Measurements from ENCODE around the gene IFTAP. TPM values are rescaled to one million over a fixed set of nuclear protein-coding genes. Genes with fewer than 3 reads are reported as not detected.

Gene IFTAP
- total RNA-seq, 2 donors from 2014 or later, result 8.0 to 10.7 TPM

- H3K9ac ChIP-seq (ENCODE audit: low read depth in 2 of 2, low read length in 2 of 2), result no peak overlapping the region
- H3K36me3 ChIP-seq, result no peaks in the 10 kb centered on the region
- no peaks in the 10 kb centered on the region for H3K4me1 ChIP-seq
- TF ChIP-seq, protein P1, sequence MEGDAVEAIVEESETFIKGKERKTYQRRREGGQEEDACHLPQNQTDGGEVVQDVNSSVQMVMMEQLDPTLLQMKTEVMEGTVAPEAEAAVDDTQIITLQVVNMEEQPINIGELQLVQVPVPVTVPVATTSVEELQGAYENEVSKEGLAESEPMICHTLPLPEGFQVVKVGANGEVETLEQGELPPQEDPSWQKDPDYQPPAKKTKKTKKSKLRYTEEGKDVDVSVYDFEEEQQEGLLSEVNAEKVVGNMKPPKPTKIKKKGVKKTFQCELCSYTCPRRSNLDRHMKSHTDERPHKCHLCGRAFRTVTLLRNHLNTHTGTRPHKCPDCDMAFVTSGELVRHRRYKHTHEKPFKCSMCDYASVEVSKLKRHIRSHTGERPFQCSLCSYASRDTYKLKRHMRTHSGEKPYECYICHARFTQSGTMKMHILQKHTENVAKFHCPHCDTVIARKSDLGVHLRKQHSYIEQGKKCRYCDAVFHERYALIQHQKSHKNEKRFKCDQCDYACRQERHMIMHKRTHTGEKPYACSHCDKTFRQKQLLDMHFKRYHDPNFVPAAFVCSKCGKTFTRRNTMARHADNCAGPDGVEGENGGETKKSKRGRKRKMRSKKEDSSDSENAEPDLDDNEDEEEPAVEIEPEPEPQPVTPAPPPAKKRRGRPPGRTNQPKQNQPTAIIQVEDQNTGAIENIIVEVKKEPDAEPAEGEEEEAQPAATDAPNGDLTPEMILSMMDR (IDR thresholded peaks at IDR 0.05), result no peak
- H3K4me3 ChIP-seq, result no peak overlapping the region
- no peak overlapping the region for H3K27ac ChIP-seq
- H3K27me3 ChIP-seq, result no peaks in the 10 kb centered on the region
- intact Hi-C loops (cut with DNase I), result no loop called here
- H3K9me3 ChIP-seq, result no peaks in the 10 kb centered on the region
- no peak for DNase-seq
These were observed 7.8 kb upstream of the IFTAP start for GRCh38 chr11:36586543-36586942.

DNA sequence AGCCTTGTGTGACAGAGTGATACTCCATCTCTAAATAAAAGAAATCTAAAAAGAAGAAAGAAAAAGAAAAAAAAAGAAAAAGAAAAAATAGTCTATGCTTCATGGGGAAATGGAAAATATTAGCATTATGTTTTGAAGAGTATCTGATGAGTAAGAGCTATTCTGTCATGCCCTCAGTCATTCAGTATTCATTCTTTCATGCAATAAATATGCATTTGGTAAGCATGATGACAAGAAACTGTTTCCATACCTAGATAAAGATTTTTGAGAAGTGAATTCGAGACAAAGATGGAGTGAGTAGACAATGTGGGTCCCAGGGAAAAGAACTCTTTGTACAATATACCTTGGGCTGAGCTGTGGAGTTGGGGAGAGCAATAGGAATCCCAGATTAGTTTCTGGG, 6.2 kb upstream of the IFTAP start:
- Histone ChIP-seq H3K4me1 (no peaks in the 10 kb centered on the region), H3K27me3 (no peaks in the 10 kb centered on the region), H3K9me3 (no peaks in the 10 kb centered on the region), H3K4me3 (no peak overlapping the region), H3K27ac (no peak overlapping the region), H3K36me3 (no peaks in the 10 kb centered on the region), H3K9ac (ENCODE audit: low read depth in 2 of 2, low read length in 2 of 2) (no peak overlapping the region)
- intact Hi-C loops (cut with DNase I), result no loop called here
- TF ChIP-seq, protein P1 (IDR thresholded peaks at IDR 0.05), result no peak
- DNase-seq, result no peak

GRCh38 chr11:36590513-36590912, 3.8 kb upstream of the IFTAP start:
- Histone ChIP-seq H3K4me1 (no peaks in the 10 kb centered on the region), H3K36me3 (no peaks in the 10 kb centered on the region), H3K27me3 (no peaks in the 10 kb centered on the region), H3K9ac (ENCODE audit: low read depth in 2 of 2, low read length in 2 of 2) (no peak overlapping the region), H3K27ac (no peak overlapping the region), H3K4me3 (no peak overlapping the region), H3K9me3 (no peaks in the 10 kb centered on the region)
- no peak for DNase-seq
- intact Hi-C loops (cut with DNase I), result no loop called here
- TF ChIP-seq, protein P1 (IDR thresholded peaks at IDR 0.05), result no peak

- no peaks in the 10 kb centered on the region for H3K9me3 ChIP-seq
- H3K4me1 ChIP-seq, result no peaks in the 10 kb centered on the region
- H3K9ac ChIP-seq (ENCODE audit: low read depth in 2 of 2, low read length in 2 of 2), result no peak overlapping the region
- no peaks in the 10 kb centered on the region for H3K27me3 ChIP-seq
- intact Hi-C loops (cut with DNase I), result no loop called here
- no peak for DNase-seq
- no peak overlapping the region for H3K27ac ChIP-seq
- TF ChIP-seq, protein P1 (IDR thresholded peaks at IDR 0.05), result no peak
- H3K36me3 ChIP-seq, result no peaks in the 10 kb centered on the region
- H3K4me3 ChIP-seq, result no peak overlapping the region
These were observed 2.9 kb upstream of the IFTAP start for GRCh38 chr11:36591433-36591832.

DNA sequence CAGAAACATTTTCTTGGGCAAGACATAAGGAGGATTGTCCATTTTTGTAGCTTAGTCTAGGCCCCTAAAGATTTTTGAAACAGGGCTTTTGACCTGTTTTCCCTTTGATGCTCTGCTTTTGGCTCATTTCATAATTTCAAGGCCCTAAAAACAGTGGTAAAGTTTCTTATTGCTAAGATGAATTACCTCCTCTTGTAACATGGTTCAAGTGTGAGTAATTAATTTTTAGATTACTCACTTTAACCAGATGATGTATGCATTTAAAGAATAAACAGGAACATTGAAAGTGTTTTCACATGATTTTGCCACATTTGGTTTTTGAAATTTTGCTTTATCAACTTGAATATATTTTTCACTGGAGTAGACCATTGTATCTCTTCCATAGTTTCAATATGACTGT, 2.6 kb downstream of the IFTAP start:
- no peaks in the 10 kb centered on the region for H3K27me3 ChIP-seq
- no peak overlapping the region for H3K9ac ChIP-seq (ENCODE audit: low read depth in 2 of 2, low read length in 2 of 2)
- intact Hi-C loops (cut with DNase I), result no loop called here
- no peak overlapping the region for H3K4me3 ChIP-seq
- H3K4me1 ChIP-seq, result no peaks in the 10 kb centered on the region
- H3K36me3 ChIP-seq, result no peaks in the 10 kb centered on the region
- TF ChIP-seq, protein P1 (IDR thresholded peaks at IDR 0.05), result no peak
- no peaks in the 10 kb centered on the region for H3K9me3 ChIP-seq
- H3K27ac ChIP-seq, result no peak overlapping the region
- no peak for DNase-seq

- no peak for DNase-seq
- H3K27ac ChIP-seq, result no peak within 1 kb of the TSS
- H3K36me3 ChIP-seq, result no peaks in the 10 kb centered on the region
- H3K27me3 ChIP-seq, result no peaks in the 10 kb centered on the region
- TF ChIP-seq, protein P1 (IDR thresholded peaks at IDR 0.05), result no peak
- H3K4me1 ChIP-seq, result no peaks in the 10 kb centered on the region
- H3K9me3 ChIP-seq, result no peaks in the 10 kb centered on the region
- H3K9ac ChIP-seq (ENCODE audit: low read depth in 2 of 2, low read length in 2 of 2), result no peak within 1 kb of the TSS
- intact Hi-C loops (cut with DNase I), result no loop called here
- no peak within 1 kb of the TSS for H3K4me3 ChIP-seq
These were observed 3.7 kb downstream of the IFTAP start, which contains the start of gene RAG2 for GRCh38 chr11:36598051-36598450. Gene RAG2, minus strand, starts transcription at chr11:36598236. Its CDS starts 4,068 bp downstream, at chr11:36594168.

Data from colonic mucosa (tissue), 4 donors.